Upper lobe of left lung (tissue), 6 donors: Measurements from ENCODE around the gene NRM. TPM values are rescaled to one million over a fixed set of nuclear protein-coding genes. Genes with fewer than 3 reads are reported as not detected.

Experiments used
- ATAC-seq, 2 donors: fragments of 200-7000 bp; cut with Tn5 transposase; one replicate each; pipeline ENCODE4 v1.9.1; 2022; ENCODE audit warnings: mild to moderate bottlenecking in 2 of 2, moderate library complexity in 2 of 2; ENCODE audit not compliant: low FRiP score in 2 of 2
- DNase-seq, 2 donors: peaks; one replicate each; pipeline ENCODE4 v3.0.0-alpha.2; 2019 to 2020
- H3K27ac ChIP-seq, 4 donors: fragments of 200-600 bp; sonication (generic); one replicate each; pipeline ENCODE4 v1.5.1; 2016 to 2019
- H3K27me3 ChIP-seq, 4 donors: fragments of 200-600 bp; sonication (generic); one replicate each; pipeline ENCODE4 v1.5.1; 2017 to 2019
- H3K36me3 ChIP-seq, 4 donors: fragments of 200-600 bp; sonication (generic); one replicate each; pipeline ENCODE4 v1.5.1; 2016 to 2019
- H3K4me1 ChIP-seq, 4 donors: fragments of 200-600 bp; sonication (generic); one replicate each; pipeline ENCODE4 v1.5.1; 2018 to 2019
- H3K4me3 ChIP-seq, 4 donors: fragments of 200-600 bp; sonication (generic); one replicate each; pipeline ENCODE4 v1.5.1; 2017 to 2019; ENCODE audit warnings: mild to moderate bottlenecking in 2 of 4, moderate library complexity in 1 of 4
- H3K9me3 ChIP-seq, 4 donors: fragments of 200-600 bp; sonication (generic); one replicate each; pipeline ENCODE4 v1.5.1; 2018 to 2019
- CTCF ChIP-seq, 6 experiments: fragments of 450-650 bp in 4 of 6; fragments of 200-600 bp in 2 of 6; sonication (generic) in 2 of 6; IDR thresholded peaks; one replicate each; pipeline ENCODE4 v1.5.1; 2016 to 2019; ENCODE audit warnings: antibody characterized with exemption in 6 of 6
- EP300 ChIP-seq, 4 donors: sonication (generic); formaldehyde crosslinking; IDR thresholded peaks; one replicate each; pipeline ENCODE4 v1.5.1; 2017; ENCODE audit warnings: antibody characterized with exemption in 4 of 4, control low read depth in 2 of 4
- POLR2A ChIP-seq, 4 donors: fragments of 450-650 bp; IDR thresholded peaks; one replicate each; pipeline ENCODE4 v1.5.1; 2016 to 2017; ENCODE audit warnings: antibody characterized with exemption in 4 of 4, mild to moderate bottlenecking in 2 of 4
- POLR2AphosphoS5 ChIP-seq, 2 donors: sonication (generic); formaldehyde crosslinking; IDR thresholded peaks; one replicate each; pipeline ENCODE4 v1.5.1; 2017; ENCODE audit warnings: antibody characterized with exemption in 2 of 2
- WGBS, 2 donors: methylation state at CpG; one replicate each; pipeline ENCODE4 v1.1.5; 2017 to 2018; 5-methylcytosine and 5-hydroxymethylcytosine counted together
- total RNA-seq, 6 donors: library from RNA; depleted of rRNA in 4 of 6; stranded (reverse); fragments of >200 nt in 4 of 6; gene quantifications; one replicate each; pipeline versions ENCODE4 v1.1.0 to v1.2.1, GENCODE V29; 2016 to 2021
- donor health status: DM: no; HTN: no; CAD: no; lungs with moderate emphysema.
- donor health status: DM: no; HTN: yes; CAD: no; lungs with severe emphysema.

The NRM gene
- total RNA-seq, 6 donors from 2014 or later: 3.3 to 13.4 (median 7.2) TPM

- WGBS, 2 donors: 14 to 22% methylated on average over 18 to 30 of the region's 31 CpGs
- H3K27ac ChIP-seq: peak overlapping the region; percentile 54 to 99 (median 64)
- H3K36me3 ChIP-seq: peaks cover 4 to 55% (median 29%) of the 10 kb centered on the region in 4 donors
- peaks cover 33 to 50% (median 39%) of the 10 kb centered on the region in 4 donors for H3K4me1 ChIP-seq
- peak overlapping the region in 3 of 4 donors; percentile 6 to 70 (median 25) for H3K4me3 ChIP-seq
- no peaks in the 10 kb centered on the region for H3K9me3 ChIP-seq
- TF ChIP-seq CTCF (IDR thresholded peaks at IDR 0.05) (peak; percentile 91 to 97 (median 94)), POLR2AphosphoS5 (IDR thresholded peaks at IDR 0.05) (peak; percentile 51 to 69), POLR2A (IDR thresholded peaks at IDR 0.05) (no peak), EP300 (IDR thresholded peaks at IDR 0.05) (no peak)
- H3K27me3 ChIP-seq: no peaks in the 10 kb centered on the region
- DNase-seq (peak; percentile 89 to 98), ATAC-seq (peak; percentile 89)
These were observed 11.6 kb downstream of the NRM start for GRCh38 chr6:30678964-30679726.

GRCh38 chr6:30676660-30677285 is 14.0 kb downstream of the NRM start:
- no peak overlapping the region for H3K27ac ChIP-seq
- DNase-seq (no peak), ATAC-seq (no peak)
- peaks cover 4 to 55% (median 29%) of the 10 kb centered on the region in 4 donors for H3K36me3 ChIP-seq
- no peaks in the 10 kb centered on the region for H3K9me3 ChIP-seq
- no peaks in the 10 kb centered on the region for H3K27me3 ChIP-seq
- H3K4me3 ChIP-seq: no peak overlapping the region
- WGBS, 2 donors: 90 to 92% methylated on average over 7 to 10 of the region's 10 CpGs
- no peak for TF ChIP-seq CTCF (IDR thresholded peaks at IDR 0.05)
- no peak for TF ChIP-seq EP300 (IDR thresholded peaks at IDR 0.05)
- no peak for TF ChIP-seq POLR2A (IDR thresholded peaks at IDR 0.05)
- TF ChIP-seq POLR2AphosphoS5 (IDR thresholded peaks at IDR 0.05): no peak
- H3K4me1 ChIP-seq: peaks cover 39 to 47% (median 41%) of the 10 kb centered on the region in 4 donors

- peak within 1 kb of the TSS; percentile 66 to 90 (median 82) for H3K27ac ChIP-seq
These were observed 18.1 kb downstream of the NRM start, which contains the start of gene DHX16 for GRCh38 chr6:30672445-30673253. TSS of gene DHX16 (minus strand) at chr6:30673006. CDS start at chr6:30672841, 165 bp downstream.

More at GRCh38 chr6:30672445-30673253, 18.1 kb downstream of the NRM start, which contains the start of gene DHX16:
- Histone ChIP-seq H3K36me3 (peaks cover 4 to 54% (median 39%) of the 10 kb centered on the region in 4 donors), H3K9me3 (no peaks in the 10 kb centered on the region), H3K27me3 (no peaks in the 10 kb centered on the region), H3K4me1 (peaks cover 18 to 25% (median 18%) of the 10 kb centered on the region in 4 donors), H3K4me3 (peak within 1 kb of the TSS; percentile 82 to 98 (median 90))
- DNase-seq (peak; percentile 92 to 94), ATAC-seq (peak; percentile 95 to 97)
- TF ChIP-seq POLR2A (IDR thresholded peaks at IDR 0.05) (peak in 2 of 4 donors; percentile 38 to 69), POLR2AphosphoS5 (IDR thresholded peaks at IDR 0.05) (peak; percentile 82 to 90), EP300 (IDR thresholded peaks at IDR 0.05) (no peak), CTCF (IDR thresholded peaks at IDR 0.05) (peak; percentile 79 to 90 (median 84))
- WGBS, 2 donors: 1% methylated on average over 23 to 47 of the region's 57 CpGs
